Cerebellar cortex (tissue), 1 donor: ENCODE measurements around the gene LRP6.

Experiments
- DNase-seq: peaks from one replicate; pipeline ENCODE4 v3.0.0-alpha.2; 2015; ENCODE audit warnings: low spot score

LRP6 gene

DNA sequence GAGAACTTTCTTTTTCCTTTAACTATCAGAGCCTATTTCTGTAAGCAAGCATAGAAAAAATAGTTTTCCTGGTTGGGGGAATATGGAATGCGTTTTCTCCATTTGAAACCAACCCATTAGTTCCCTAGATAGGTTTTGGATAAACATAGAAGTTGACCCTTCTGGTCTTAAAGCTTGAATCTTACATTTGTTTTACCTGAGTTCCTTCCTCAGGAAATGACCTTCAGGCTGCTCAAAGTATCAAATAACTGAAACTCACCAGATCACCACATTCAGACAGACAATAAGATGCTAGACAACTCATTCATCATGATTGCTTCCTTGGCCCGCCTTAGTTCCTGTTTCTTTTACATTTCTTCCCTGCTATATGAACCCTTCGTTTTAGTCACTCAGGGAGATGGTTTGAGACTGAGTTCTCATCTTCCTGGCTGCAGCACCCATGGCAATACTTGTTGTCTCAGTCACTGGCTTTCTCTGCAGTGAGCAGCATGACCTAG lies 52.2 kb downstream of the LRP6 start:
- DNase-seq, result no peak

DNA sequence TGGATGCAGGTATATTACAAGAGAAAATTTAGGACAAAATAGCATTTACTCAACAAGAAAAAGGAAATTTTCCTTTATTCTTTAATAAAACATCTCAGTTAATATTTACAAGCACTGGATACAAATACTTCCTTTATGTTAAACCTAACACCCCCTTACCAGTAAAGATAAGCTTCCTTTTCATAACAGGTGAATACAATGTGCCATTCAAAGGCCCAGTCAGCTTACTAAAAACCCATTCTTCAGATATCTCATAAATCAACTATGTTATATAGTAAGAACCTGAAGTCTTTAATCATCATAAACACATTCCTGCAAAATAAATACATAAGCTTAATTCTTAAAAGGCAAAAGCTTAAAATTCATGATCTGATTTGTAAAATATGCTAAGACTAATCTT lies 52.6 kb downstream of the LRP6 start:
- no peak for DNase-seq

DNA sequence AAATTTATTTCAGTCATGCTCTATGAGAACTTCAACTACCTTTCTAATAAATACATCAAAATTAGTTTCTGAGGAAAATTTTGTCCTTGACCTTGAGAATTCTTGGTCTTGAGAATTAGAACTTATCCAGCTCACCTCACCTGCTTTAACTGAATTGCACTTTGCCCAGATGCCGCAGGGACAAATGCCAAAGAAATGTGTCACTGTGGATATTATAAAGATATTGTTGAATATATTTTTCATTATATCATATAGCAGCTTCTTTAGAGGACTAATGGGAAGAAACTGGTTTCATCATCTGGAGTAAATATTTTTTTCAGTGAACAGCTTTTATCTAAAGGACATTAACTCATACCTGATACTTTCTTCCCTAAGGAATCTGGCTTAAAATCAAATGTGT lies 54.1 kb downstream of the LRP6 start:
- DNase-seq, result no peak

DNA sequence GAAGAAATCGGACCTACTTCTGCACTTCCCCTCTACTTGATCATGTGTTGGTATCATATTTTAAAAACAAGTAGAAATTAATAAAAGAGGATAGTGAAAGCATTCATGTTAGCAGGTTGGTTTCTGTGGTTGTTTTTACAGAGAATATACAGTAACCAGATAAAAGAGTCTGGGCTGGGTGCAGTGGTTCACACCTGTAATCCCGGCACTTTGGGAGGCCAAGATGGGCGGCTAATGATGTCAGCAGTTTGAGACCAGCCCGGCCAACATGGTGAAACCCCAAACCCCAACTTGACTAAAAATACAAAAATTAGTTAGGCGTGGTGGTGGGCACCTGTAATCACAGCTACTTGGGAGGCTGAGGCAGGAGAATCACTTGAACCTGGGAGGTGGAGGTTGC lies 55.9 kb downstream of the LRP6 start:
- no peak for DNase-seq

DNA sequence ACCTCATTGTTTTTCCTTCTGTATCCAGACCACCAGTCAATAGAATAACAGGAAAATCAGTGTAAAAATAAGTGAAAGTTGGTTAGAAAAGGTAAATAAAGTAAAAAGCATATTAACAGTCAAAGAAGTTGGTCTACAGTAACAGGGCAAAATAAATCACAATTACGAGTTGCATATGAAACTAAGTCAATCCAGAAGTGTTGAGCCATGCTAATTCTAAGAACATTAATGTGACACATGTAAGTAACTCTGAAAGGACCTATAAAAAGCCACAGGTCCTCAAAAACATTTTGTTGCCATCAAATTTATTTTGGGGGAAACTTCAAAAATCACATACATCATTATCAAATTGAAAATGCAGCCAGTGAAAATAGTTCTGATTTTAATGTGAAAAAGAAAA lies 56.4 kb downstream of the LRP6 start:
- DNase-seq, result no peak

DNA sequence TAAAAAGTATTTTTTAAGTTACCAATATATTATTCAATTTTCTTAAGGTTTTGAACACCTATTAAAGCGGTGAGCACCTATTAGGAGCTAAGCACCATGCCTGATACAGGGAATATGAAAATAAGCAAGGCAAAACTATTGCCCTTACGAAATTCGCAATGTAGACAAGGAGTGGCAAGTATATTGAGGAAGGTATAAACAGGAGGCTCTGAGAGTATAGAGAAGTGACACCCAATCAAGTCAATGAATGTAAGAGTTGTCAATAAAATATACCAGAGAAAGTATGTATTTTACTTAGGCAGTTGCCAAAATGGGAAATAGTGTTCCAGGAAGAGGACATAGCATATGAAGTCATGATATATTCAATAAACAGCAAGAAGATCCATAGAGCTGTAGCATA lies 57.2 kb downstream of the LRP6 start:
- DNase-seq, result no peak

DNA sequence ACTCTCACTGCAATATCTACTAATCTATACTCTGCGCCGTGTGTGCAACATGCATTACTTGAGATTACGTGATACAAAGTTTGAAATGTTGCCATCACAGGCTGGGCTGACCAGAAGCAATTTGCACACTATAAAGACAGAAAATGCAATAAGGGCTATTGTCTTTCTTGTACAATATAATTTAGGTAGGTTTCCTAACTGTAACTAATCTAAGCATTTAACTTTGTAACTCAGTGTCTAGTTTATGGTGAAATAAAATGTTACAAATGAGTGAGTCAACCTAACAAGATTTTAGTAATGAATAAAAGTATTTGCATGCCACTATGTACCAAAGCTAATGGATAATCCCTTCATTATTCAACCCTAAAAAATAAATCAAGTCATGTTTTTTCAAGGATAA lies 57.8 kb downstream of the LRP6 start:
- no peak for DNase-seq

DNA sequence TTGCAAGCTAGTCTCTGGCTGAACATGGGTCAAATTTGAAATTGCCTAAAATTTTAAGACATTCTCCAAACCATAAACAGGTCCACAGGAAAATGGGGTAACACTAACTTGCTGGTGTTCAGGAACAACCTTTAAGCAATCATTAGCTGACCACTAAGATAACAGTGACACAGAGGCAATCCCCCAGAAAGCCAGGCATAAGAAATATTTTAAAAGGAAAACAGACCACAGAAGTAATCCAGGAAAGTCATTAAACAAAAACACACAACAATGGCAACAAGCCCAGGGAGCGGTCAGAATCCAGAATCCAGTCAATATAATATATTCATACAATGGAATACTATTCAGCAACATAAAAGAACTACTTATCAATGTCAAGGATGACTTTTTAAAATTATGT lies 59.1 kb downstream of the LRP6 start:
- no peak for DNase-seq

DNA sequence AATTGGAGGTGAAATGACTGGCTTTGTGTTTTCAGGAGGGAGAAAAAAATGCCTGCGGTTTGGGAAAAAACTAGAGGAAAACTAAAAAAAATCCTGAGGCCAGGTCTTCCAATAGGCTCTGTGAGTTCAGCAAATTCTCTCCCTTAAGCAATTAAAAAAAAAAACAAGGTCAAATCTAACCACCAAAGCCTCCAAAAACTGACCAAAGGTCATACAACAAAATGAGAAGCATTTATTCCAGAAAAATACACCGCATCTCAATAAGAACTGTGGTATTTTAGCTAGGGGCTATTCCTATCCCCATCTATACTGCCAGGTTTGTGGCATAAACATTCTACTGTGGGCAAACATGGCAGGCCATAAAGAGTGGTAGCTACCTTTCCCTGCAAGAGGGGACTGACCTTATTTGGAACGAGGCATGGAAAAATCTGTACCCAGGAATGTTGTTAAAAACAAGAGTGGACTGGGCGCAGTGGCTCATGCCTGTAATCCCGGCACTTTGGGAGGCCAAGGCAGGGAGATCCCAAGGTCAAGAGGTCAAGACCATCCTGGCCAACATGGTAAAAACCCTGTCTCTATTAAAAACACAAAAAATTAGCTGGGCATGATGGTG lies 60.0 kb downstream of the LRP6 start:
- DNase-seq, result no peak

DNA sequence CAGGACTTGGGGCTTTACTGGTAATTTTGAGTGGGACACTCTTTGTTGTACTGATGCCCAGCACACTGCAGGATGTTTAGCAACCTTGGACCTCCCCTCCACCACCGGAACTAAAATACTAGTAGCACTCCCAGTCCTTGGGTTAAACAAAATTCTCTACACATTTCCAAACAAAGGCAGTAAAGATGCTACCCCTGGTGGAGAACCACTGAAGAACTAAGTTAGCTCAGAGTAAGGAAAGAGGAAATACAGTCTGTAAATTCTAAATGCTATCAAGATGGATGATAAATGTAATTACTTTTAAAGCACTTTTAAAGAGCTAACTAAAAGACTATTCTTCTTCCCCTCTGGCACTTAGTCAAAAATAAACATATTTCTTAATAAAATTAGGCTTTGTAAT lies 64.1 kb downstream of the LRP6 start:
- no peak for DNase-seq

DNA sequence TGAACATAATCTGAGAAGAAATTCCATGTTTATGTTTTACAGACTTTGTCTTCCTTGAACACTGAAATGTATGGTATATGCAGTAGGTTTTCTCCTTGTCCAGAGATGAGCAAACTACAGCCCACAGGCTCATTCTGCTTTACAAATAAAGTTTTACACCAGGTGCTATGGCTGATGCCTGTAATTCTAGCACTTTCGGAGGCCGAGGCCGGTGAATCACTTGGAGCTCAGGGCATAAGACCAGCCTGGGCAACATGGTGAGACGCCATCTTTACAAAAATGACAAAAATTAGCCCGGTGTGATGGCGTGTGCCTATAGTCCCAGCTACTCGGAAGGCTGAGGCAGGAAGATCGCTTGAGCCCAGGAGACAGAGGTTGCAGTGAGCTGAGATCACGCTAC lies 64.7 kb downstream of the LRP6 start:
- no peak for DNase-seq

DNA sequence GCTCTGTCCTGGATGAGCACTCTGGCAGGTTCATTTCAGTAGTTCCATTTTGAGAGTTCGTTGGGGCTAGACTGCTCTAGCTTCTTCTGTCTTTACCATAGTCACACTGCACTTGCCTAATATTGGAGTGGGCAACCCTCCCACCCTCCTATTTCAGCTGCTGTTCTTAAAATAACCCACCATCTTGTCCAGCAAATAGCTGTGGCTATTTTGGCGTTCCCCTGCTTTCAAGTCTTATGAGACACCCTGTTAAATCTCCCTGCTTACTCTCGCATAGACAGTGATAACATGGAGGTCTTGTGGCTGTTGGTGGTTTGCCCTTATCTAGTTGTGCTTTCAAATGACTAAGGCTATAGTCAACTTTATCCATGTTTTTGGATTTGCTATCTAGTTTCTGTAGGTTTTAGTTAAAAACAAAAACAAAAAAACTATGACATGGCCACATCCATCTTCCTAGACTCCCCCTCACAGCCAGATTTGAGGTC lies 65.5 kb downstream of the LRP6 start:
- no peak for DNase-seq

DNA sequence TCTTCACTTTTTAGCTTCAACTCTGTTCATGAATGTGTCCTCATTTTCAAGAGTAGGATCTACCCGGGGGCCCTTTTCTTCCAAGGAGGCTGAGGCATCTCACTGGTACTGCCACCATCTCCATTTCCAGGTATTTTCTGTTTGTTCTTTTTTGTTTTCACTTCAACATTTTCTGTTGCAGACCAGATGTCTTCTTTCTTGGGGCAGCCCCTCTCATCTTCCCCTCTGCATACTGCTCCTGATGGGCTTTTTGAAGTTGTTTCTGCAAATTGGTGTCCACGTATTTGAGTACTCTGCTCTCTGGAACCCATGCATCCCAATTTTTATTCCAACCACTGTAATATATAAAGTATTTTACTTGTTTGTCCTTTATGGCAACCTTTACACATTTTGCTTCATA lies 66.5 kb downstream of the LRP6 start:
- no peak for DNase-seq

DNA sequence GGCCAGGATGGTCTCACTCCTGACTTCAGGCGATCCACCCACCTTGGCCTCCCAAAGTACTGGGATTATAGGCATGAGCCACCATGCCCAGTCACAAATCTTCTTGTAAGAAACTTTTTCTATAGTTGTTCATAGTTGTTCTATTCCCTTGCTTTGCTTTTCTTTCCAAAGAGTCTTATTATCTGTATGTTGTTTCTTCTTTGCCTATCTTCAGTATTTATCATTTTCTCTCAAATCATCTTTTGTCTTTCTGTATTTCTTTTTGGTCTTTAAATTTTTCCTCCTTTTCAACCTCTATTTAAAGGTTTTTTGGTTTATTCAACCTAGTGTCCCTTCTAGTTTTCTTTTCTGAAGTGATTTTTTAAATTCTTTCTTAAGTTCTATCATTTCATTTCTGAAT lies 68.7 kb downstream of the LRP6 start:
- DNase-seq, result no peak

DNA sequence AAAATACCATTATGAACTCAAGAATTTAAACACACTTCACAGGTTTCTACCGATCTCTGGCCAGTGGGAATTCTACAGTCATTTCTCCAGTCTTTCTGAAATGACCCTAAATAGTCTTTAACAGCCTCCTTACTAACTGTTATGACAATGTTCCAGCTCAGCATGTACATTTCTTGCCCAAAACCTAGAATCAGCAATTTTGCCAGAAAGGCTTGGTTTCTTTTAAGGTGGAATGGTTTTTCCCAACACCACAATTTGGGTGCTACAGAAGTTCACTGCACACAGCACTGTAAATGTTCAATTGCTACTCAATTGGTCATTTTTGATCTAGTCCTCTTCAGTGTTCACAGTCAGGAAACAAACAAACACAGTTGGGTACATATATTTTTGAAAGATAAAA lies 69.7 kb downstream of the LRP6 start:
- DNase-seq, result no peak

DNA sequence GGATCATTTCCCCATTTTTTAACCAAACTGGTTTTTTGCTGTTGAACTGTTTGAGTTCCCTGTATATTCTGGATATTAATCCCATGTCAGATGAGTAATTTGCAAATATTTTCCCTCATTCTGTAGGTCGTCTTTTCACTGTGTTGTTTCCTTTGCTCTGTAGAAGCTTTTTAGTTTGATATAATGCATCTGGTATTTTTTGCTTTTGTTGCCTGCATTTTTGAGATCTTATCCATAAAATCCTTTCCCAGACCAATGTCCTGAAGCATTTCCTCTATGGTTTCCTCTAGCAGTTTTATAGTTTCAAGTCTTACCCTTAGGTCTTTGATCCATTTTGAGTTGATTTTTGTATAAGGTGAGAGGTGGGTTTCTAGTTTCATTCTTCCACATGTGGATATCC lies 71.3 kb downstream of the LRP6 start:
- no peak for DNase-seq

DNA sequence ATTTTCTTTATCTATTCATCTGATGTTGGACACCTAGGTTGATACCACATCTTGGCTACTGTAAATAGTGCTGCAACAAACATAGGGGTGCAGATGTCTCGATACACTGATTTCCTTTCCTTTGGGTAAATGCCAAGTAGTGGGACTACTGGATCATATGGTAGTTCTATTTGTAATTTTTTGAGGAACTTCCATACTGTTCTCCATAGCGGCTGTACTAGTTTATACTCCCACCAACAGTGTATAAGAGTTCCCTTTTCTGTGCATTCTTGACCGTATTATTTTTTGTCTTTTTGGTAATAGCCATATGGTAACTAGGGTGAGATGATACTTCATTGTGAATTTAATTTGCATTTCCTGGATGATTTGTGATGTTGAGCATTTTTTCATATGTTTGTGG lies 71.8 kb downstream of the LRP6 start:
- no peak for DNase-seq

DNA sequence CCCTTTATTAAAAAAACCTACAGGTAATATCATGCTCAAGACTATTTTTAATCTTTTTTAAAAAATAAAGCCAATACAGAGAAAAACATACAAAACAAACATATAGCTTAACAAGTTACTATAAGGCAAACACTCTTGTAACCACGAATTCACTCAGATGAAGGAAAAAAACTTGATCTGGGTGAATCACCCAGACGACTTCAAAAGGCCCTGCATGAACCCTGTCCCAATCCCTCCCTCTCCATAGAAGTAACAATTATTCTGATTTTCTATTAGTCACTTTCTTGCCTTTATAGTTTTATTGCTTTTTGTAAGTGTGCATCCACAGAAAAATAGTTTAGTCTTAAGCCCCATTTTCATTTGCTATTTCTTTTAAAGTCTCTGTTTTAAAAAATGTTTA lies 72.6 kb downstream of the LRP6 start:
- no peak for DNase-seq

DNA sequence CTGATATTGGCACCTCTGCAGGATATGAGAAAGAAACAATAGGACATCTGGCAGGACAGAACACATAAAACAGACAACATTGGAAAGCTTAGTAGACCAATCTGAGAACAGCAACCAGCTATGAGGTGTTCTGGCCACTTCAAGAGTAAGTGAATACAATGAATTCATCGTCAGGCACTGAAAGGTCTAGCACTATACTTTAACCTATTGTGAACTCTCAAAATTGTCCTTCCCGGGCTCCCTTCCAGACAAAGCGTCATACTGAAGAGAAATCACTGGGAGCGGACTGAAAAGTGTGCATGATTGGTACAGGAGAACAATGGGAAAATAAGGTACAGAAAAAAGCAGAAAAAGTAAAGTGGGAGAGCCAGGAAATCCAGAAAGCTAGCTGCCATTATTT lies 75.8 kb downstream of the LRP6 start:
- no peak for DNase-seq

DNA sequence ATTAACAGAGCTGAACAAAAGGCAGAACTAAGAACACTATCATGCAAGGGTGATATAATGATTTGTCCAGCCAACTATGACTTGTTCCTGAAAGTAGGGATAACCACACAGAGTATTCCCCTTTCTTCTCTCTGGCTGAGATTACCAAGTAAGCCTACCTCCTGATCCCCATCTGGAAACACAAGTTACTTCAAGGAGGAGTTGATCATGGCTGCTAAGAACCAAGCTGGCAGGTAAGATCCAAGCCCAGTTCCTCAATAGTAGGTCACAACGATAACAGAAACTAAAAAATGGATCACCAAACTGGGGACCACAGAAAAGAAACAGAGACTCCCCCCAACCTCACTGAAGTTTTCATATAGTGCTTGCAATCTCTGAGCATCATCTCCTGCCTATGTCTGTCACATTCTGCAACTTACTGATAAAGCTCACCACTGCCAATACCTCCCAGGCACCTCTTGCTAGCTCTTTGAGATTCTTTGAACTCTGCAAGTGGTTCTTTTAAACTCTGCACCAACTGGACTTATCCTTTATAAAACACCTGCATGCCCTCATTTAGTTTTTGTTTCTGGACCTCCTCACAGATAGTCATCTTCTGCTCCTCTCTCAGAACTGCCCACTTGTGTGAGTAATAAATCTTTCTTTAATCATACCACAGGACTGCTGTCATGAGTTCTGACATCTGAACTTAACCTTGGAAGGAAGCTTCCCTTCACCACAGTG lies 76.6 kb downstream of the LRP6 start:
- DNase-seq, result no peak

DNA sequence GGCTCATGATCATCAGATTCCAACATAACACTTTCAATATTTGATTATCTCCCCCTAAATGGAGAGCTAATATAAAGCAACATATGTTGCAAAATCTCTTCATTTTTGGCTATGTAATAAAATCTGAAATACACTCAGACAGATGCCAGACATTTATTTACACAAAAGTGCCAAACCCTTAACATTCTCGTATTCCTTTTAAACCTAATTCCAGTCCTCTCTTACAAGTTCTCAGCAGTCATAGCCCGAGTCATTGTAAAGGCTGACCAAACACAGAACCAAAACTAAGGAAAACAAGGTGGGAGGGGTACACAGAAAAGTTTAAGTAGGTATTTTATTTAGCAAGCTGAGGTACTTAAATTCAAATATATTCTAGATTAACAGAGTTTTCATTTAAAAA lies 81.4 kb downstream of the LRP6 start:
- no peak for DNase-seq

DNA sequence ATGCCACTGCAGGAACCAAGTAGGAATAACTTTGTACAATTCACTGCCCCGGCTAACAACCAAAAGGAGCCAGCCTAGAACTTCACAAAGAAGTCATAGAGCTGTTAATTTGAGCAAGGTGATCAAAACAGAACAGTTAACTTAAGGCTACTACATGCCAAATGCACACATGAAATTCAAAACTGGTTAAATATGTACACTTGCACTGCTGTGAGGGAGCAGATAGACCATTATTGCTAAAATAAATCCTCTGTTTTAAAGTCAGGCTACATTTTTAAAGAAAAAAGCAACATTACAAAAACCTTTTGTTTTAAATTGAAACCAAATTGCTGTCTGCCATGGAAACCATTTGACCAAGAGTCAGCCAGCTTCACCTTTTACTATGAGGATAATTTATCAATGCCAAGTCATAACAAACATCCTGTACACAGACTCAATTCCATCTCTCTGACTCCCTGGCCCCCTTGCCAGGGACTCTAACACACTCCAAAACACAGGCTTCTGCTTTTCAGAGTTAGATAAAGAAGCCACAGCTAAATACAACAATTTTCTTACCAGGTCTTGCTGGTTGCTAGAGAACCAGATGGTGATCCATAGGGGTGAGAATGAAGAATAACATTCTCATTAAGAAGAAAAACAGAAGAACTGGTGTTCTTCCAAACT lies 84.0 kb downstream of the LRP6 start:
- DNase-seq, result peak; percentile 22

DNA sequence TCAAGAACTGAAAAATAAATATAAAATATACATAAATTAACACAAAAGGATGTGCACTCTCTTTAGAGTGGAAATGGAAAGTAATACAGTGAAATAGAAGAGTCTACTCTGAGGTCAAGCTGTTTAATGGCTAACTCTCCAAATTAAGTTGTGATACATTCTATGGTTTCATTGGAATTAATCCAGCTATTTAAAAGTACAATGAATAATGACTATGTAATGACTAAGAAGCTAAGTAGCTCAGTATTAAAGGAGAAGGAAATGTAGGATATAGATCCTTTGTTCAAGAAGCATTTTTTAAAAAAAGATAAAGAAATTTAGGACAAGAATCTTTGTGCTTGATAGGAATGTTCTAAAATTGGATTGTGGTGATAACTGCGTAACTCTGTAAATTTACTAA lies 85.3 kb downstream of the LRP6 start:
- no peak for DNase-seq
